SHP77 treated with DMSO at 0.1 percent for 48 hours (cell line): ENCODE measurements around the gene ADIRF.
"Not testable (repeated sequence)": the region's sequence is repeated elsewhere in the genome, so short reads cannot be mapped to it uniquely, and the experiment has no call there.

Experiments
- DNase-seq: peaks from one replicate; lab custom pipeline; 2025; lab: John Stamatoyannopoulos, UW

The ADIRF gene

DNA sequence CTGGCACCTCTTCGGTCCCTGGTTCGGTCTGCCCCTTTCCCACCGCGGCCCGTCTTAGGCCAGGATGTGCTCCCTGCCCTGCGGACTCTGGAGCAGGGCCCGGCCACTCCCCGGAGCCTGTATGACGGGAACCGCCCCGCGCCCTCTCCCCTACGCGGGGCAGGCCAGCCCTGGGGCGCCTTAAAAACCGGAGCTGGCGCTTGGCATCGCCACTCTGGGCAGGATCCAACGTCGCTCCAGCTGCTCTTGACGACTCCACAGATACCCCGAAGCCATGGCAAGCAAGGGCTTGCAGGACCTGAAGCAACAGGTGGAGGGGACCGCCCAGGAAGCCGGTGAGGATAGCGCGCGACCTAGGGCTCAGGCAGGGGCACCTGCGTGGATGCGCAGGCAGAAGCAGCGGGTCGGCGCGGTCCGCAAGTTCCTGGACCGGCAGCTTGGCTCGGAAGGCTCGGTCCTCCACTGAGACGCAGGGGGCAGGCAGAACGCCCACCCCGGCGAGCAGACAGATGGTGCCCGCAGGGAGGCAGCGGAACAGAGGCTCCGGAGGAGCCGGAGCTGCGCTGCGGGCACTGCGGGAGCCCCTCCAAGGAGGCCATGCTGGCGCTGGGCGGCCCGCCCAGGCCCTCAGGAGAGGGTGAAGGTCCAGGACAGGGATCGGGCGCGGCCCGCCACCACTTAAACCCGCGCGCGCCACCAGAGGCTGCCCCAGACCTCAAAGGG lies at the start of gene ADIRF:
ADIRF (plus strand) TSS at position 212 of the 723 bp plus-strand sequence; CDS start at position 275, 63 bp downstream.
- no peak for DNase-seq

- no peak for DNase-seq
Observed at GRCh38 chr10:86922553-86922961, 45.7 kb upstream of the ADIRF start.

DNA sequence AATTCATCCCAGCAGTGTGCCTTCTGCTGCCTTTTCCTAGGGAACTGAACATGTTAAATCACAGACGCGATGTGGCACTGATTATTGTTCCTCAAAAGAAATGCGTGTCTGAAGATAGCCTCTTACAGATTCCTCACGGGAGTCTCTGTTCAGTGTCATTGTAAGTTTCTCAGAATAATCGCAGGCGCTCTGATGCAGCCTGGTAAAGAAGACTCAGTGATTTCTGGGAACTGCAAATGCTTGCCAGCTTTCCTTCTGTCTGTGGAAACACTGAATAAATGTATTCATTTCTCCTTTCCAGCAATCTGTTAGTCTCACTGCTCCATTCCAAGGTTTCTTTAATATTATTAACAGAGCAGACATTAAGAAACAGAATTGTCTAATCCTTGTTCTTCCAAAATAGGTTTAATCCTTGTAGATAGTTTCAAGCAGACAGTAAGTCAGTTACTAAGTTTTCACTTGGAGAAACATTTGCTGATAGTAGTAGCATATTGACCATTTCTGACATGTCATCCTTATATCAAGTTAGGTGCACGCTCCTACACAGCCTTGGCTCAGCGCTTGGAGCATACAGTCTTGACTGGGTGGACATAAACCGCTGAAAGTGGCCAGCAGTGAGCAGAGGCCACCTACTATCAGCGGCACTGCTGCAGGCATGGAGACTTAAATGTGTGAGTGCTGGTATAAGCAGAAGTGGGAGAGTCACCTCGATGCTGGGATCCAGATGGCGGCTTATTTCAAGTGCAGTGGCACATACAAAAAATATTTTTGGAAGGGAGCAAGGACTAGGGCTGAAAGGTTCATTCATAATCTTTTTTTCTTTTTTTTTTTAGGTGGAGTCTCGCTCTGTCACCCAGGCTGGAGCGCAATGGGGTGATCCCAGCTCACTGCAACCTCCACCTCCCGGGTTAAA lies 38.6 kb upstream of the ADIRF start:
- DNase-seq: no peak

DNA sequence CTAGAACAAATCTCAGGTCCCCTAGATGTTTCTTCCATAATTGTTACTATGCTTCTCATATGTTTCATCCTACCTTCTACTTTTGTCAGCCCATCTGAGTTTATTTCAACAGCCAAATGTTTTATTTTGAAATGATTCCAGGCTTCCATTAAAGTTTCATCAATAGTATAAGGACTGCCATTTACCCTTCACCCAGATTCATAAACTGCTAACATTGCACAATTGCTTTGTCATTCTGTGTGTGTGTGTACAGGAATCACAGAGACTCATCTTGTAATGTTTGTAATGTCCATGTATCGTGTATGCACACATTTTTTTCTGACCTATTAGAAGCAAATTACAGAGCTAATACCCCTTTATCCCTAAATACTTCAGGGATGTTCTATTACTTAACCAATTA lies 36.4 kb upstream of the ADIRF start:
- no peak for DNase-seq

GRCh38 chr10:86932674-86933073 lies 35.6 kb upstream of the ADIRF start:
- no peak for DNase-seq

GRCh38 chr10:86934162-86934711 lies 34.0 kb upstream of the ADIRF start:
- DNase-seq: not testable (repeated sequence)

DNA sequence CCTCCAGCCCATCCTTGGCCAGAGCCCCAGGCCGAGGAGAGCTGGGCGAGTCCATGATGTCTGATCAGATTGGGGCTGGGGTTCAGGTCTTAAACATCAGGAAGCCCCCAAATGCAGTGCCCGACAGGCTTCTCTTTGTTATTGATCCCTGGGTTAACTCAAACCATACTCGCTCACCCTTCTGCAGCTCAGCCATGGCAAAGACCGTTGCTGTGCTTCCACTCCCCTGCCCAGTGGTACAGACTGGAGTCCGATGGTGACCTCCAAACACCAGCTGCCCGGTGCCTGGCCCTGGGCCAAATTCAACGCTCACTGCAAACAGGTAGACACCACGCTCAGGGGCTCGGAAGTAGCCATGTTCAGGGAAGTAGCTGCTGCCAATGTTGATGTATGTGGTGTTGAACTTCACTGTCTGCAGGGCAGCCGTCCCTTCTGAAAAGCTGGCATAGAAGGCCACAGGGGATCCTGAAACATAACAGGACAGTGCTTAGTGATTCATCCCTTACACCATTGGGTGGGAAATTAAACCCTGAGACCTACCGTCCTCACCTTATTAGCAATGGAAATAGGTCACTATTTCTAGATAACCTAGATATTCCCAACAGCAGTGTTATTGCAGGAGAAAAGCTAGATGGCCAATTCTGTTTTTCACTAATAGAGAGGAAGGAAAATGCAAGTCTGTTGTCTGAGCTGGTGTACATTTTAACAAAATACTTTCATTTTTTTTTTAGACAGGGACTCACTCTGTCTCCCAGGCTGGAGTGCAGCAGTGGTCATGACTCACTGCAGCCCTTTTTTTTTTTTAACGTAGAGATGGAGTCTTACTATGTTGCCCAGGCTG lies 31.4 kb upstream of the ADIRF start:
- DNase-seq: peak; percentile 15

DNA sequence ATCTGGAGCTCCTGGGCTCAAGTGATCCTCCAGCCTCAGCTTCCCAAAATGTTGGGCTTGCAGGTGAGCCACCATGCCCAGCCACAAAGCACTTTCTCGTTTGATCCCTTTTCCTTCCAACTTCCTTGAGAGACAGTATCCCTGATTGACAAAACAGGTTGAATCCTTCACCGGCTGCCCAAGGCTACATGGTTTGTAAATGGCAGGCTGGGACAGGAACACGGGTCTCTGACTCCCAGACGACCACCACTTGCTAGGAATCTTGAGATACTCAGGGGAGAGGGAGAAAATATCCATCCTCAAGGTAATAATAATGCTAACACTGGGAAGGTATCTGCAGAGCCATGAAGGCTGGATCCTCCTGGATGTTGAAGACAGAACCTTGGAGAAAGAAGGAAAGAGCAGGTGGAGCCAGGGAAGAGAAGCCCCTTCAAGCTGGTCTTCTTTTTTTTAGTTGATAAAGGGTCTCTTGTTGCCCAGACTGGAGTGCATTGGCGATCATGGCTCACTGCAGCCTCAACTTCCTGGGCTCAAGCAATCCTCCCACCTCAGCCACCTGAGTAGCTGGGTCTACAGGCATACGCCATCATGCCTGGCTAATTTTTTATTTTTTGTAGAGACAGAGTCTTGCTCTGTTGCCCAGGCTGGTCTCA lies 30.7 kb upstream of the ADIRF start:
- DNase-seq: no peak

- DNase-seq: no peak
Observed at GRCh38 chr10:86938260-86938659, 30.0 kb upstream of the ADIRF start.

GRCh38 chr10:86940076-86940475 lies 28.2 kb upstream of the ADIRF start:
- DNase-seq: not testable (repeated sequence)

DNA sequence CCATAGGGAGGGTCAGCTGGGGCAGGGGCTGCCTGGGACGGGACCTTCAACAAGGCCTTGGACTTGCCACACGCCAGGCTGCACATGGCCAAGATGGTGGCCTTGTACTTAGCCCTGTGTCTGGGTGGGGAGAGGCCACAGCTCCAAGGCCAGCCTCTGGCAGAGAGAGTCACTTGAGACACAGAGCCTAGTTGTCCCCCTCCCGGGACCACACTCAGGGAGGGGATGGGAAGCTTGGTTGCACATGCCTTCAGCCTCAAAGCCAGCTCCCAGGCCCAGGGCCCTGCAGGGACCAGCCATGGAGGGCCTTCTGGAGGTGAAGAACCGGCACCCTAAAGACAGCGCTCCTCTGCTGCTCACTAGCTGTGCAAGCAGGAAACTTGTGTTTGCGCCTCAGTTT lies 27.6 kb upstream of the ADIRF start:
- no peak for DNase-seq

- DNase-seq: no peak
Observed at GRCh38 chr10:86941426-86941825, 26.9 kb upstream of the ADIRF start.

GRCh38 chr10:86941991-86942421 lies 26.3 kb upstream of the ADIRF start:
- DNase-seq: no peak

- DNase-seq: no peak
Observed at GRCh38 chr10:86942441-86943315, 25.6 kb upstream of the ADIRF start.

DNA sequence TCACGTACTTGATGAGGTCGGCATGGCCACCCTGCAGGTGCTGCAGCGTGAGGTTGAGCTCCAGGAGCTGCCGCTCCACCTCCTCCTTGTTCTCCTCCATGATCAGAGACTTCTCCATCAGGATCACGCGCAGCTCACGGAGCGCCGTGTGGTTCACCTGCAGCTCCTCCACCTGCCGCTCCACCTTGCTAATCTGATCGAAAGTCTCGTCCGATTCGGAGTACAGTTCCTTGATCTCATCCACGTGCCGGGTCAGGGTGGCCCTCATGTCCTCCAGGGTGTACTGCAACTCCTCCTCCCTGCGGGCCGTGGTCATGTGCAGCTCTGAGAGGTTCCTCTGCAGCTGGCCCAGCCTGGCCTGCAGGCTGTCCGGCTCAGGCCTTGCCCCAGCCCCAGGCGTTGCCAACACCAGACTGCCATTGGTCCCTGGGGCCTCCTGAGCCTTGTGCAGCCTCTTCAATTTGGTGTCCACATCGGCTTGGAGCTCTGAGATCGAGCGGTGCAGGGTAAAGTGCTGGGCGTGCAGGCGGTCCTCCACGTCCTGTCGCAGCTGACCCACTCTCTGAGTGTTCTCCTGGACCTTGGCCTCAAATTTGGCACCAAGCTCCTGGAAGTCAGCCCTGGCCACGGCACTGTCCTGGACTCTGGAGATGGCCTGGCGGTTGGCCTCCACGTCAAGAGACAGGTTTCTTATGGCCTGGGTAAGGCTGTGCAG lies 24.8 kb upstream of the ADIRF start:
- DNase-seq: no peak

- no peak for DNase-seq
Observed at GRCh38 chr10:86944031-86944419, 24.3 kb upstream of the ADIRF start.

DNA sequence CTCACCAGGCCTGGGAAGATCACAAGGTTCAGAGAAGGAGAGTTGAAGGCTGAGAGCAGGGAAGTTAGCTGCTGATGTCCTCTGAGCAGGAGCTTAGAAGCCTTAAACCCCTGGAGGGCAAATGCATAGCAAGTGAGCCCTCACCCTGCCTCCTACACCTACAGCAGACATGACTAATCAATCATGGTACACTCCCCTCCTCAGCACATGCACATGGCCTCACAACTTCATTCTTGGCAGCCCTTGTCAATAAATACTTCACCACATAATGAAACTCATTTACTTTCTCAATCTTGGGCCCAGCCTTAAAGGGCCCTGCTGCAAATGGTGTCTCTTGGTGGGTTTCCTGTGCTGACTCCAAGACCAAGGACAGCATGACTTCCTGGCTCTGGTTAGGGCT lies 23.8 kb upstream of the ADIRF start:
- DNase-seq: no peak

DNA sequence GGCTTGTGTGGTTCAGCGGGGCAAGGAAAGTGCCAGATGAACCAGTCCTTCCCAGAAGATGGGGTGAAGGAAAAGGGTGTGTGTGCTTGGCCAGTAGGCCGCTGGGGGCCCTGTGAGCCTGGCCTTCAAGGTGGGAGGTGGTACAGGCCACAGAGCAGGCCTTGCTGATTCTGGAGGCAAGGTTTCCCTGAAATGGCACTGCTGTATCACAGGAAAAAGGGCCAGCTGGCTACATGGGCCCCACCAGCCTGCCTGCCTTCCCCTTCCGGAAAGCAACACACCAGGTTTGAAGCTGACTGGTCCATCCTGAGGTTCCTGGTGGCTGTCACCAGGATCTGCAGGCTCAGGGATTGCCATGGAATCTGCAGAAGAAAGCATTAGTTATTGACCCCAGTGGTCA lies 23.4 kb upstream of the ADIRF start:
- DNase-seq: no peak

- DNase-seq: no peak
Observed at GRCh38 chr10:86945361-86946212, 22.7 kb upstream of the ADIRF start.
